ENCODE results near the gene TTC7B.

DNA sequence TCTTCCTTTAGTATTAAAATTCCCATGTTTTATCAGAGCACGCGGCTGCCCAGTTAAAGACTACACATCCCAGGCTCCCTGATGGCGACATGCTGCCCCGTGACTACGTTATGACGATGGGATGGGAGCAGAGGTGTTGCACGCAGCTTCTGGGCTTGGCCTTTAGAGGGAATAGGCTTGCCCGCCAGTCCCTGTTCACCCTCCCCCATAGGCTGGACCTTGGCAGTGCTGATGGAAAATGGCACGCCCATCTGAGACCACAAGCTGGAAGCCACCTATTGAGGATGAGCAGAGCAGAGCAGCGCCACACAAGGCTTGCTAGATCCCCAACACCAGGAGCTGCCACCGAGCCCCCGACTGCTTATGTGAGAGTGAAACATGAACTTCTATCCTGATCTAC lies 24.7 kb downstream of the TTC7B start:
- TF ChIP-seq ELF4 (CRISPR knock-in tag; IDR thresholded peaks at IDR 0.05; ENCODE audit: borderline replicate concordance): no peak
- no peak for TF ChIP-seq MAZ (IDR thresholded peaks at IDR 0.05; ENCODE audit: borderline replicate concordance, low read depth, low read length)
- no peak for TF ChIP-seq MAZ (CRISPR knock-in tag; IDR thresholded peaks at IDR 0.05; ENCODE audit: low read depth)
- no peak for TF ChIP-seq CBX5 (CRISPR knock-in tag; IDR thresholded peaks at IDR 0.05; ENCODE audit: borderline replicate concordance)
- no peak for TF ChIP-seq NFKB2 (CRISPR knock-in tag; IDR thresholded peaks at IDR 0.05; ENCODE audit: borderline replicate concordance)
- no peak for TF ChIP-seq PHF8 (CRISPR knock-in tag; IDR thresholded peaks at IDR 0.05)
- no peak for TF ChIP-seq FOXK2 (IDR thresholded peaks at IDR 0.05)
- TF ChIP-seq, protein P1, sequence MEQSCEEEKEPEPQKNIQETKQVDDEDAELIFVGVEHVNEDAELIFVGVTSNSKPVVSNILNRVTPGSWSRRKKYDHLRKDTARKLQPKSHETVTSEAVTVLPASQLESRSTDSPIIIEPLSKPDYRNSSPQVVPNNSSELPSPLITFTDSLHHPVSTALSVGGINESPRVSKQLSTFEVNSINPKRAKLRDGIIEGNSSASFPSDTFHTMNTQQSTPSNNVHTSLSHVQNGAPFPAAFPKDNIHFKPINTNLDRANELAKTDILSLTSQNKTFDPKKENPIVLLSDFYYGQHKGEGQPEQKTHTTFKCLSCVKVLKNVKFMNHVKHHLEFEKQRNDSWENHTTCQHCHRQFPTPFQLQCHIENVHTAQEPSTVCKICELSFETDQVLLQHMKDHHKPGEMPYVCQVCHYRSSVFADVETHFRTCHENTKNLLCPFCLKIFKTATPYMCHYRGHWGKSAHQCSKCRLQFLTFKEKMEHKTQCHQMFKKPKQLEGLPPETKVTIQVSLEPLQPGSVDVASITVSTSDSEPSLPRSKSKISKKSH (CRISPR knock-in tag; IDR thresholded peaks at IDR 0.05; ENCODE audit: borderline replicate concordance): no peak
- TF ChIP-seq CEBPB (IDR thresholded peaks at IDR 0.05; ENCODE audit: borderline replicate concordance, low read depth, low read length): no peak
- no peak for TF ChIP-seq ZBTB34 (CRISPR knock-in tag; IDR thresholded peaks at IDR 0.05)
- no peak for TF ChIP-seq ZNF326 (CRISPR knock-in tag; IDR thresholded peaks at IDR 0.05; ENCODE audit: borderline replicate concordance)
- TF ChIP-seq, protein P2, sequence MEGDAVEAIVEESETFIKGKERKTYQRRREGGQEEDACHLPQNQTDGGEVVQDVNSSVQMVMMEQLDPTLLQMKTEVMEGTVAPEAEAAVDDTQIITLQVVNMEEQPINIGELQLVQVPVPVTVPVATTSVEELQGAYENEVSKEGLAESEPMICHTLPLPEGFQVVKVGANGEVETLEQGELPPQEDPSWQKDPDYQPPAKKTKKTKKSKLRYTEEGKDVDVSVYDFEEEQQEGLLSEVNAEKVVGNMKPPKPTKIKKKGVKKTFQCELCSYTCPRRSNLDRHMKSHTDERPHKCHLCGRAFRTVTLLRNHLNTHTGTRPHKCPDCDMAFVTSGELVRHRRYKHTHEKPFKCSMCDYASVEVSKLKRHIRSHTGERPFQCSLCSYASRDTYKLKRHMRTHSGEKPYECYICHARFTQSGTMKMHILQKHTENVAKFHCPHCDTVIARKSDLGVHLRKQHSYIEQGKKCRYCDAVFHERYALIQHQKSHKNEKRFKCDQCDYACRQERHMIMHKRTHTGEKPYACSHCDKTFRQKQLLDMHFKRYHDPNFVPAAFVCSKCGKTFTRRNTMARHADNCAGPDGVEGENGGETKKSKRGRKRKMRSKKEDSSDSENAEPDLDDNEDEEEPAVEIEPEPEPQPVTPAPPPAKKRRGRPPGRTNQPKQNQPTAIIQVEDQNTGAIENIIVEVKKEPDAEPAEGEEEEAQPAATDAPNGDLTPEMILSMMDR (CRISPR knock-in tag; IDR thresholded peaks at IDR 0.05): no peak
